SK-N-SH (cell line): ENCODE measurements around the gene TBCD. TPM values are rescaled to one million over a fixed set of nuclear protein-coding genes. Genes with fewer than 3 reads are reported as not detected.

Source experiments
- CTCF ChIA-PET: fragments of 300-600, 350-600 bp; formaldehyde crosslinking; extraction: SDS; loops from one replicate; lab custom pipeline; 2021; lab: Yijun Ruan, JAX
- POLR2A ChIA-PET: fragments of 350-600 bp; sonication (Branson Sonifier 250); formaldehyde crosslinking; extraction: SDS; loops from one replicate; lab custom pipeline; 2020; ENCODE audit warnings: antibody characterized with exemption, inconsistent platforms; lab: Yijun Ruan, JAX
- DNase-seq: peaks from one replicate; pipeline ENCODE4 v3.0.0; 2012
- H2AFZ ChIP-seq: fragments of 200-600 bp; sonication (generic); 2 replicates; pipeline ENCODE4 v1.8.1; 2016; ENCODE audit warnings: antibody characterized with exemption, mild to moderate bottlenecking, low read depth
- H3F3A ChIP-seq: fragments of 200-600 bp; sonication (generic); replicated peaks from 2 replicates; pipeline ENCODE3; 2016; ENCODE audit warnings: antibody characterized with exemption, mild to moderate bottlenecking; ENCODE audit not compliant: insufficient read depth
- H3K27ac ChIP-seq, 2 experiments: fragments of 200-500 bp in 1 of 2; fragments of 200-600 bp in 1 of 2; sonication (Bioruptor generic) in 1 of 2; sonication (generic), shearing (Covaris generic) in 1 of 2; 2 replicates each; pipeline versions ENCODE4 v1.5.1 to v1.6.1; 2014 to 2016; ENCODE audit warnings: low read depth in 2 of 2, inconsistent platforms in 1 of 2, low read length in 1 of 2, mild to moderate bottlenecking in 1 of 2, mixed read lengths in 1 of 2
- H3K27me3 ChIP-seq: fragments of 200-600 bp; sonication (generic), shearing (Covaris generic); 2 replicates; pipeline ENCODE4 v1.6.1; 2016; ENCODE audit warnings: mixed run types; ENCODE audit not compliant: insufficient read depth
- H3K36me3 ChIP-seq, 2 experiments: fragments of 200-500 bp in 1 of 2; fragments of 200-600 bp in 1 of 2; sonication (Bioruptor generic) in 1 of 2; sonication (generic) in 1 of 2; replicated peaks in 1 of 2; 2 replicates each; pipeline versions ENCODE3 to v1.5.1; 2014 to 2016; ENCODE audit warnings: low read length in 1 of 2, mild to moderate bottlenecking in 1 of 2; ENCODE audit not compliant: insufficient read depth in 2 of 2, control insufficient read depth in 1 of 2
- H3K4me1 ChIP-seq, 2 experiments: fragments of 200-500 bp in 1 of 2; fragments of 200-600 bp in 1 of 2; sonication (Bioruptor generic) in 1 of 2; sonication (generic), shearing (Covaris generic) in 1 of 2; 2 replicates each; pipeline versions ENCODE4 v1.5.1 to v1.6.1; 2014 to 2016; ENCODE audit warnings: low read depth in 1 of 2, low read length in 1 of 2, mixed run types in 1 of 2; ENCODE audit not compliant: insufficient read depth in 2 of 2, control insufficient read depth in 1 of 2
- H3K4me2 ChIP-seq: fragments of 200-600 bp; sonication (generic), shearing (Covaris generic); 2 replicates; pipeline ENCODE4 v1.6.1; 2017; ENCODE audit warnings: mixed run types
- H3K4me3 ChIP-seq, 2 experiments: fragments of 200-500 bp in 1 of 2; fragments of 200-600 bp in 1 of 2; sonication (Bioruptor generic) in 1 of 2; sonication (generic), shearing (Covaris generic) in 1 of 2; 2 replicates each; pipeline versions ENCODE4 v1.5.1 to v1.8.1; 2014 to 2016; ENCODE audit warnings: low read depth in 2 of 2, inconsistent platforms in 1 of 2, low read length in 1 of 2, mild to moderate bottlenecking in 1 of 2, mixed read lengths in 1 of 2, moderate library complexity in 1 of 2
- H3K79me2 ChIP-seq: fragments of 200-600 bp; sonication (generic); 2 replicates; pipeline ENCODE4 v1.8.1; 2017; ENCODE audit warnings: mild to moderate bottlenecking; ENCODE audit not compliant: insufficient read depth
- H3K9ac ChIP-seq: fragments of 200-600 bp; sonication (generic); 2 replicates; pipeline ENCODE4 v1.6.1; 2017; ENCODE audit warnings: mixed run types
- H3K9me2 ChIP-seq: fragments of 200-600 bp; sonication (generic); 2 replicates; pipeline ENCODE4 v1.6.1; 2017; ENCODE audit warnings: mixed run types
- H3K9me3 ChIP-seq: fragments of 200-600 bp; sonication (generic); 2 replicates; pipeline ENCODE4 v1.6.1; 2017; ENCODE audit warnings: mixed run types, mild to moderate bottlenecking, moderate library complexity
- H4K20me1 ChIP-seq: fragments of 200-600 bp; sonication (generic); 2 replicates; pipeline ENCODE4 v1.6.1; 2017; ENCODE audit warnings: mild to moderate bottlenecking, mixed run types; ENCODE audit not compliant: insufficient read depth
- CHD2 ChIP-seq: fragments of 150-350 bp; IDR thresholded peaks from 2 replicates; pipeline ENCODE4 v1.6.1; 2018; ENCODE audit warnings: low read length; ENCODE audit not compliant: partially characterized antibody
- ELF1 ChIP-seq: IDR thresholded peaks from 2 replicates; pipeline ENCODE4 v1.4.0; 2012
- EP300 ChIP-seq, 2 experiments: IDR thresholded peaks; 2 replicates each; pipeline versions ENCODE4 v1.4.0 to v1.6.1; 2012; ENCODE audit warnings: borderline replicate concordance in 1 of 2, low read depth in 1 of 2, low read length in 1 of 2
- JUND ChIP-seq: IDR thresholded peaks from 2 replicates; pipeline ENCODE4 v1.4.0; 2012
- MXI1 ChIP-seq: IDR thresholded peaks from 2 replicates; pipeline ENCODE4 v1.6.1; 2012; ENCODE audit warnings: mild to moderate bottlenecking, low read depth, low read length, improper control_type of control experiment
- NRF1 ChIP-seq: IDR thresholded peaks from 2 replicates; pipeline ENCODE4 v1.6.1; 2012; ENCODE audit warnings: low read depth, mild to moderate bottlenecking, low read length
- POLR2AphosphoS5 ChIP-seq: IDR thresholded peaks from 2 replicates; pipeline ENCODE4 v1.6.1; 2012; ENCODE audit warnings: low read depth, low read length
- RAD21 ChIP-seq: IDR thresholded peaks from 2 replicates; pipeline ENCODE4 v1.6.1; 2012; ENCODE audit warnings: mild to moderate bottlenecking, low read length
- RCOR1 ChIP-seq: fragments of 150-350 bp; IDR thresholded peaks from 2 replicates; pipeline ENCODE4 v1.6.1; 2017; ENCODE audit warnings: antibody characterized with exemption, low read length
- RFX5 ChIP-seq: IDR thresholded peaks from 2 replicates; pipeline ENCODE4 v1.6.1; 2012; ENCODE audit warnings: mild to moderate bottlenecking, improper control_type of control experiment, low read length
- SIN3A ChIP-seq: IDR thresholded peaks from 2 replicates; pipeline ENCODE4 v1.6.1; 2012; ENCODE audit warnings: low read depth, mild to moderate bottlenecking, low read length, moderate library complexity, borderline replicate concordance
- TAF1 ChIP-seq: IDR thresholded peaks from 2 replicates; pipeline ENCODE4 v1.6.1; 2012; ENCODE audit warnings: low read depth, mild to moderate bottlenecking, low read length, moderate library complexity, borderline replicate concordance
- TCF12 ChIP-seq: IDR thresholded peaks from 2 replicates; pipeline ENCODE4 v1.4.0; 2012
- TEAD4 ChIP-seq: IDR thresholded peaks from 2 replicates; pipeline ENCODE4 v1.4.0; 2012; ENCODE audit warnings: mild to moderate bottlenecking, borderline replicate concordance; ENCODE audit not compliant: insufficient read depth
- ZBTB33 ChIP-seq: IDR thresholded peaks from 2 replicates; pipeline ENCODE4 v1.4.0; 2012; ENCODE audit warnings: low read depth, borderline replicate concordance
- WGBS: methylation state at CpG from one replicate; pipeline ENCODE4 v1.1.6; 2017; ENCODE audit warnings: low lambda C conversion rate; 5-methylcytosine and 5-hydroxymethylcytosine counted together
- polyA plus RNA-seq, 3 experiments: library from polyadenylated mRNA; depleted of rRNA; stranded (reverse); fragments of >200 nt; gene quantifications; 2 replicates each; pipeline ENCODE4 v1.2.3, GENCODE V29; 2012
- TF ChIP-seq, protein P1 (sequence below): IDR thresholded peaks from 2 replicates; pipeline ENCODE4 v1.6.1; 2012; ENCODE audit warnings: mild to moderate bottlenecking, low read depth, low read length, moderate library complexity
- TF ChIP-seq, protein P2 (sequence below): fragments of 200-600 bp; sonication (generic); IDR thresholded peaks from 2 replicates; pipeline ENCODE4 v1.6.1; 2017; ENCODE audit warnings: antibody characterized with exemption, mild to moderate bottlenecking, moderate library complexity
- TF ChIP-seq, protein P3 (sequence below): IDR thresholded peaks from 2 replicates; pipeline ENCODE4 v1.4.0; 2012; ENCODE audit warnings: low read depth
- TF ChIP-seq, protein P4 (sequence below): IDR thresholded peaks from 2 replicates; pipeline ENCODE4 v1.4.0; 2012; ENCODE audit warnings: low read depth, borderline replicate concordance
- TF ChIP-seq, protein P5 (sequence below): IDR thresholded peaks from 2 replicates; pipeline ENCODE4; 2012

TBCD gene
- polyA plus RNA-seq, 1 of the 3 experiments (the other 2 are of a cell fraction) = 107 TPM

- TF ChIP-seq, protein P1, sequence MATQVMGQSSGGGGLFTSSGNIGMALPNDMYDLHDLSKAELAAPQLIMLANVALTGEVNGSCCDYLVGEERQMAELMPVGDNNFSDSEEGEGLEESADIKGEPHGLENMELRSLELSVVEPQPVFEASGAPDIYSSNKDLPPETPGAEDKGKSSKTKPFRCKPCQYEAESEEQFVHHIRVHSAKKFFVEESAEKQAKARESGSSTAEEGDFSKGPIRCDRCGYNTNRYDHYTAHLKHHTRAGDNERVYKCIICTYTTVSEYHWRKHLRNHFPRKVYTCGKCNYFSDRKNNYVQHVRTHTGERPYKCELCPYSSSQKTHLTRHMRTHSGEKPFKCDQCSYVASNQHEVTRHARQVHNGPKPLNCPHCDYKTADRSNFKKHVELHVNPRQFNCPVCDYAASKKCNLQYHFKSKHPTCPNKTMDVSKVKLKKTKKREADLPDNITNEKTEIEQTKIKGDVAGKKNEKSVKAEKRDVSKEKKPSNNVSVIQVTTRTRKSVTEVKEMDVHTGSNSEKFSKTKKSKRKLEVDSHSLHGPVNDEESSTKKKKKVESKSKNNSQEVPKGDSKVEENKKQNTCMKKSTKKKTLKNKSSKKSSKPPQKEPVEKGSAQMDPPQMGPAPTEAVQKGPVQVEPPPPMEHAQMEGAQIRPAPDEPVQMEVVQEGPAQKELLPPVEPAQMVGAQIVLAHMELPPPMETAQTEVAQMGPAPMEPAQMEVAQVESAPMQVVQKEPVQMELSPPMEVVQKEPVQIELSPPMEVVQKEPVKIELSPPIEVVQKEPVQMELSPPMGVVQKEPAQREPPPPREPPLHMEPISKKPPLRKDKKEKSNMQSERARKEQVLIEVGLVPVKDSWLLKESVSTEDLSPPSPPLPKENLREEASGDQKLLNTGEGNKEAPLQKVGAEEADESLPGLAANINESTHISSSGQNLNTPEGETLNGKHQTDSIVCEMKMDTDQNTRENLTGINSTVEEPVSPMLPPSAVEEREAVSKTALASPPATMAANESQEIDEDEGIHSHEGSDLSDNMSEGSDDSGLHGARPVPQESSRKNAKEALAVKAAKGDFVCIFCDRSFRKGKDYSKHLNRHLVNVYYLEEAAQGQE = no peak
- TF ChIP-seq POLR2AphosphoS5 = 0 out of 2 replicates have a peak, but pooled peaks have one; percentile 19
- no peak for TF ChIP-seq CHD2
- TF ChIP-seq NRF1 = peak; percentile 21
- TF ChIP-seq, protein P2, sequence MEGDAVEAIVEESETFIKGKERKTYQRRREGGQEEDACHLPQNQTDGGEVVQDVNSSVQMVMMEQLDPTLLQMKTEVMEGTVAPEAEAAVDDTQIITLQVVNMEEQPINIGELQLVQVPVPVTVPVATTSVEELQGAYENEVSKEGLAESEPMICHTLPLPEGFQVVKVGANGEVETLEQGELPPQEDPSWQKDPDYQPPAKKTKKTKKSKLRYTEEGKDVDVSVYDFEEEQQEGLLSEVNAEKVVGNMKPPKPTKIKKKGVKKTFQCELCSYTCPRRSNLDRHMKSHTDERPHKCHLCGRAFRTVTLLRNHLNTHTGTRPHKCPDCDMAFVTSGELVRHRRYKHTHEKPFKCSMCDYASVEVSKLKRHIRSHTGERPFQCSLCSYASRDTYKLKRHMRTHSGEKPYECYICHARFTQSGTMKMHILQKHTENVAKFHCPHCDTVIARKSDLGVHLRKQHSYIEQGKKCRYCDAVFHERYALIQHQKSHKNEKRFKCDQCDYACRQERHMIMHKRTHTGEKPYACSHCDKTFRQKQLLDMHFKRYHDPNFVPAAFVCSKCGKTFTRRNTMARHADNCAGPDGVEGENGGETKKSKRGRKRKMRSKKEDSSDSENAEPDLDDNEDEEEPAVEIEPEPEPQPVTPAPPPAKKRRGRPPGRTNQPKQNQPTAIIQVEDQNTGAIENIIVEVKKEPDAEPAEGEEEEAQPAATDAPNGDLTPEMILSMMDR = no peak; the same call in 1 of the 2 replicates
- no peak for TF ChIP-seq RAD21
- no peak for TF ChIP-seq EP300 (IDR thresholded peaks at IDR 0.05; ENCODE audit: borderline replicate concordance in 1 of 2, low read depth in 1 of 2, low read length in 1 of 2)
- TF ChIP-seq, protein P3, sequence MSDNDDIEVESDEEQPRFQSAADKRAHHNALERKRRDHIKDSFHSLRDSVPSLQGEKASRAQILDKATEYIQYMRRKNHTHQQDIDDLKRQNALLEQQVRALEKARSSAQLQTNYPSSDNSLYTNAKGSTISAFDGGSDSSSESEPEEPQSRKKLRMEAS = no peak; the same call in 1 of the 2 replicates
- TF ChIP-seq TCF12 = no peak
- no peak for TF ChIP-seq MXI1
- no peak for TF ChIP-seq ELF1
- TF ChIP-seq RFX5 = no peak
- TF ChIP-seq, protein P4, sequence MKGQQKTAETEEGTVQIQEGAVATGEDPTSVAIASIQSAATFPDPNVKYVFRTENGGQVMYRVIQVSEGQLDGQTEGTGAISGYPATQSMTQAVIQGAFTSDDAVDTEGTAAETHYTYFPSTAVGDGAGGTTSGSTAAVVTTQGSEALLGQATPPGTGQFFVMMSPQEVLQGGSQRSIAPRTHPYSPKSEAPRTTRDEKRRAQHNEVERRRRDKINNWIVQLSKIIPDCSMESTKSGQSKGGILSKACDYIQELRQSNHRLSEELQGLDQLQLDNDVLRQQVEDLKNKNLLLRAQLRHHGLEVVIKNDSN = no peak
- no peak for TF ChIP-seq TAF1
- TF ChIP-seq ZBTB33 = no peak
- TF ChIP-seq SIN3A = 0 out of 2 replicates have a peak, but pooled peaks have one; percentile 12
- TF ChIP-seq, protein P5, sequence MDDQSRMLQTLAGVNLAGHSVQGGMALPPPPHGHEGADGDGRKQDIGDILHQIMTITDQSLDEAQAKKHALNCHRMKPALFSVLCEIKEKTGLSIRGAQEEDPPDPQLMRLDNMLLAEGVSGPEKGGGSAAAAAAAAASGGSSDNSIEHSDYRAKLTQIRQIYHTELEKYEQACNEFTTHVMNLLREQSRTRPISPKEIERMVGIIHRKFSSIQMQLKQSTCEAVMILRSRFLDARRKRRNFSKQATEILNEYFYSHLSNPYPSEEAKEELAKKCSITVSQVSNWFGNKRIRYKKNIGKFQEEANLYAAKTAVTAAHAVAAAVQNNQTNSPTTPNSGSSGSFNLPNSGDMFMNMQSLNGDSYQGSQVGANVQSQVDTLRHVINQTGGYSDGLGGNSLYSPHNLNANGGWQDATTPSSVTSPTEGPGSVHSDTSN = no peak
- no peak; the same call in 1 of the 2 replicates for TF ChIP-seq TEAD4
- TF ChIP-seq JUND = no peak
- TF ChIP-seq RCOR1 = no peak
- H3K9me2 ChIP-seq = no peaks in the 10 kb centered on the region
- H3F3A ChIP-seq = peaks cover 9% of the 10 kb centered on the region
- H3K4me1 ChIP-seq = peaks cover 6 to 14% of the 10 kb centered on the region in 2 experiments; a peak in 1 of 4 replicates
- peak overlapping the region; percentile 58 to 61 for H3K4me3 ChIP-seq
- H3K9ac ChIP-seq = peak overlapping the region; percentile 69; the same call in 1 of the 2 replicates
- H3K27me3 ChIP-seq = no peaks in the 10 kb centered on the region
- ChIA-PET POLR2A (no interaction called here), CTCF (no interaction called here)
- H3K9me3 ChIP-seq = no peaks in the 10 kb centered on the region
- H4K20me1 ChIP-seq = peaks cover 23% of the 10 kb centered on the region
- peak overlapping the region in 1 of 2 experiments; percentile 41; a peak in 1 of 4 replicates for H3K27ac ChIP-seq
- peak overlapping the region; percentile 90 for H2AFZ ChIP-seq
- H3K36me3 ChIP-seq = peaks cover 0 to 18% of the 10 kb centered on the region in 2 experiments
- DNase-seq = no peak
- WGBS = 3% methylated on average over 33 of the region's 56 CpGs
- H3K79me2 ChIP-seq = peaks cover 39% of the 10 kb centered on the region
- H3K4me2 ChIP-seq = peak overlapping the region; percentile 86; the same call in 1 of the 2 replicates
Observed at GRCh38 chr17:82751171-82751570, 694 bp upstream of the TBCD start.
